ENCODE measurements around the gene GIMD1. TPM values are rescaled to one million over a fixed set of nuclear protein-coding genes. Genes with fewer than 3 reads are reported as not detected.
A peak's percentile ranks its signal among the peaks of the same experiment; 100 is the strongest.

Gene GIMD1
- total and polyA plus RNA-seq, 4 donors = 11.8 TPM; not detected in 3

DNA sequence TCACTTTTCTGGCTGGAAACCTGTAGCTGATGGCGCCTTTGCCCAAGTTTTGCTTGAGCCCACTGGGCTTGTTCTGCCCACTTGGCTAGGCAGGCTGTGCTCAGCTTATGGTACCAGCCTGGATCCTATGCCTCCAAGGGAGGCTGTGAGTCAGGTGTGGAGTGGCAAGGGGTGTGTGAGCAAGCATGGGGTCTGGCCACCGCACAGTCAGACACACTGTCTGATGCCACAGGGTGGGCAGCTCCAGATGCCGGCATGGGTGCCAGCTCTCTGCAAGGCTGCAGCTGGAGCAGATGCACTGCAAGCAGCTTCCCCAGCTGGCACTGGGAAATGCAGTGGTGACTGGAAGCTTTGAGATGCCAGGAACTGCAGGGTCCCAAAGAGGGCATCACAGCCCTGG, 16.3 kb upstream of the GIMD1 start:
- Histone ChIP-seq H3K27ac (ENCODE audit: low read depth in 1 of 2, low read length in 2 of 2) (no peak overlapping the region), H3K9me3 (ENCODE audit: control insufficient read depth, low read length) (no peaks in the 10 kb centered on the region), H3K4me3 (ENCODE audit: low read length in 2 of 2) (no peak overlapping the region), H3K27me3 (ENCODE audit: control insufficient read depth in 1 of 2, insufficient read depth in 2 of 2, low read length in 1 of 2) (no peaks in the 10 kb centered on the region), H3K4me1 (ENCODE audit: control insufficient read depth in 1 of 2, insufficient read depth in 2 of 2, low read length in 2 of 2) (no peaks in the 10 kb centered on the region), H3K36me3 (ENCODE audit: control insufficient read depth in 1 of 2, insufficient read depth in 2 of 2, low read length in 1 of 2) (no peaks in the 10 kb centered on the region)
- intact Hi-C loops (cut with DNase I) = no loop called here
- no peak for ATAC-seq (ENCODE audit: low FRiP score)
- WGBS, 2 donors = 96 to 100% methylated on average over 3 of the region's 3 CpGs
- DNase-seq = no peak

DNA sequence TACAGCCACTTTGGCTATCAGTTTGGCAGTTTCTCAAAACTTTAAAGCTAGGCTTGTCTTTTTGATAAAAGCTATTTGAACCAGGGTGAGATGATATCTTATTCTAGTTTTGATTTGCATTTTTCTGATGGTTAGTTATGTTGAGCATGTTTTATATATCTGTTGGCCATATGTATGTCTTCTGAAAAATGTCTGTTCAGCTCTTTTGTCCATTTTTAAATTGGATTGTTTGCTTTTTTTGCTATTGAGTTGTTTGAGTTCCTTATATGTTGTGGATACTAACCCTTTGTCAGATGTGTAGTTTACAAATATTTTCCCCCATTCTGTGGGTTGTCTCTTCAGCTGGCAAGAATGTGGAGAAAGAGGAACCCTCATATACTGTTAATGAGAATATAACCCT, 11.6 kb upstream of the GIMD1 start:
- H3K4me3 ChIP-seq (ENCODE audit: low read length in 2 of 2) = no peak overlapping the region
- DNase-seq = no peak
- ATAC-seq (ENCODE audit: low FRiP score) = no peak
- no peaks in the 10 kb centered on the region for H3K27me3 ChIP-seq (ENCODE audit: control insufficient read depth in 1 of 2, insufficient read depth in 2 of 2, low read length in 1 of 2)
- no peak overlapping the region for H3K27ac ChIP-seq (ENCODE audit: low read depth in 1 of 2, low read length in 2 of 2)
- H3K4me1 ChIP-seq (ENCODE audit: control insufficient read depth in 1 of 2, insufficient read depth in 2 of 2, low read length in 2 of 2) = no peaks in the 10 kb centered on the region
- H3K9me3 ChIP-seq (ENCODE audit: control insufficient read depth, low read length) = no peaks in the 10 kb centered on the region
- H3K36me3 ChIP-seq (ENCODE audit: control insufficient read depth in 1 of 2, insufficient read depth in 2 of 2, low read length in 1 of 2) = no peaks in the 10 kb centered on the region
- intact Hi-C loops (cut with DNase I) = no loop called here

DNA sequence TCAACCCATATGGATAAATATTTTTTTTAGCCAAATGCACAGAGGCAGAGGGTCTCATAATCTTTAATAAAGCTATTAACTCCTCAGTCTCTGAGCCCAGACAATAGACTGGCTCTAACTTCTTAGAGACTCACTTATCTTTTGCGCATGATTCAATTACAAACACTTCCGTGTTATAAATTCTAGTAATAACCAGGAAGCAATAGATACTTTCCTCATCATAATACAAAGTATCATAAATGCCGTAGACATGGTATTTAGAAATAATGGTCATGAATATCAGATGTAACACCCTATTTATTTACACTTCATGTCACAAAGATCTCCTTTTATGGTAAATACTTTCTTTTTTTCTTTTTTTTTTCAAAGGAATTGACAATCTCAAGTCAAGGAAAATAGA, 4.4 kb upstream of the GIMD1 start:
- Histone ChIP-seq H3K36me3 (ENCODE audit: control insufficient read depth in 1 of 2, insufficient read depth in 2 of 2, low read length in 1 of 2) (no peaks in the 10 kb centered on the region), H3K4me1 (ENCODE audit: control insufficient read depth in 1 of 2, insufficient read depth in 2 of 2, low read length in 2 of 2) (no peaks in the 10 kb centered on the region), H3K9me3 (ENCODE audit: control insufficient read depth, low read length) (no peaks in the 10 kb centered on the region), H3K4me3 (ENCODE audit: low read length in 2 of 2) (no peak overlapping the region), H3K27ac (ENCODE audit: low read depth in 1 of 2, low read length in 2 of 2) (no peak overlapping the region), H3K27me3 (ENCODE audit: control insufficient read depth in 1 of 2, insufficient read depth in 2 of 2, low read length in 1 of 2) (no peaks in the 10 kb centered on the region)
- 88 to 89% methylated on average over 3 of the region's 3 CpGs for WGBS, 2 donors
- intact Hi-C loops (cut with DNase I) = loop anchor here in 1 of 2 donors (10.0 kb wide), 1 partner anchor 522 kb away; no protein-coding TSS in a partner anchor
- no peak for DNase-seq
- ATAC-seq (ENCODE audit: low FRiP score) = no peak

DNA sequence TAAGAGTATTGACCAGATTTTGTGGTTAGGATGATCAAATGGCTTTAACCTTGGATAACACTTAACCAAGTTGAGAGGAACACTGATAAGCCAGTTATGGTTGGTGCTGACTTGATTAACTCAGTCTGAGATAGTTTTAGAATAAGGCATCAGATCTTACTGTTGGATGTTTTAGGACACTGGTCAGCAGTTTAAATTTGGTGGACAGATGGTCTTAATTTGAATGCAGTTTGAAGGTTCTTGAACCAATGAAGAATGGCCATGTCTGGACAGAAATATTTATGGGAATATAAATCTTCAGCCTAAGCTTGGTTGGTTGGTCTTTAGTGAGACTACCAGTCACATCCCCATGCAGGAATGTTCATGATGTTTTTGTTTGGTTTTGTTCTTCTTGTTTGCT, 2.6 kb upstream of the GIMD1 start:
- DNase-seq = no peak
- intact Hi-C loops (cut with DNase I) = loop anchor here in 1 of 2 donors (10.0 kb wide), 1 partner anchor 524 kb away; no protein-coding TSS in a partner anchor
- ATAC-seq (ENCODE audit: low FRiP score) = no peak
- Histone ChIP-seq H3K27ac (ENCODE audit: low read depth in 1 of 2, low read length in 2 of 2) (no peak overlapping the region), H3K4me3 (ENCODE audit: low read length in 2 of 2) (no peak overlapping the region), H3K27me3 (ENCODE audit: control insufficient read depth in 1 of 2, insufficient read depth in 2 of 2, low read length in 1 of 2) (no peaks in the 10 kb centered on the region), H3K4me1 (ENCODE audit: control insufficient read depth in 1 of 2, insufficient read depth in 2 of 2, low read length in 2 of 2) (peaks cover 0 to 6% of the 10 kb centered on the region in 2 donors), H3K36me3 (ENCODE audit: control insufficient read depth in 1 of 2, insufficient read depth in 2 of 2, low read length in 1 of 2) (no peaks in the 10 kb centered on the region), H3K9me3 (ENCODE audit: control insufficient read depth, low read length) (no peaks in the 10 kb centered on the region)

DNA sequence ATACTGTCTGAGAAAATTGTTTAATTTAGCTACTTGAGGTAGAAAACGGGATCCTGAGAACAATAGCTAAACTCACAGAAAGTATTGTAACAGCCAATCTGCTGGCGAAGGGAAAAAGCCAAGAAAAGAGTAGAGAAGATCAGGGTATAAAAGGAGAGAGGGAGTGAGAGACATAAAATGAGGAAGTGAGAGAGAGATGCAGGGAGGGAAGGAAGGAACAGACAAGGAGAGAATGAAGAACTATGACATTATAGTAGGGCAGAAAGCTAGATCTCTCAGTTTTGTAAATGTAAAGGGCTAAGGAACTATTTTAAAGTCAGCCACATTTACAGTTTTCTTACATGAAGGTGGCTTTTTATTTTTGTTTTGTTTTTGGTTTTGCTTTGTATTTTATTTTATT, 1.6 kb upstream of the GIMD1 start:
- H3K36me3 ChIP-seq (ENCODE audit: control insufficient read depth in 1 of 2, insufficient read depth in 2 of 2, low read length in 1 of 2) = no peaks in the 10 kb centered on the region
- no peak for ATAC-seq (ENCODE audit: low FRiP score)
- no peaks in the 10 kb centered on the region for H3K9me3 ChIP-seq (ENCODE audit: control insufficient read depth, low read length)
- intact Hi-C loops (cut with DNase I) = loop anchor here in 1 of 2 donors (10.0 kb wide), 1 partner anchor 525 kb away; no protein-coding TSS in a partner anchor
- H3K4me3 ChIP-seq (ENCODE audit: low read length in 2 of 2) = no peak overlapping the region
- WGBS, 2 donors = 58 to 62% methylated on average over 2 of the region's 2 CpGs
- peaks cover 0 to 10% of the 10 kb centered on the region in 2 donors for H3K4me1 ChIP-seq (ENCODE audit: control insufficient read depth in 1 of 2, insufficient read depth in 2 of 2, low read length in 2 of 2)
- DNase-seq = no peak
- no peaks in the 10 kb centered on the region for H3K27me3 ChIP-seq (ENCODE audit: control insufficient read depth in 1 of 2, insufficient read depth in 2 of 2, low read length in 1 of 2)
- no peak overlapping the region for H3K27ac ChIP-seq (ENCODE audit: low read depth in 1 of 2, low read length in 2 of 2)

DNA sequence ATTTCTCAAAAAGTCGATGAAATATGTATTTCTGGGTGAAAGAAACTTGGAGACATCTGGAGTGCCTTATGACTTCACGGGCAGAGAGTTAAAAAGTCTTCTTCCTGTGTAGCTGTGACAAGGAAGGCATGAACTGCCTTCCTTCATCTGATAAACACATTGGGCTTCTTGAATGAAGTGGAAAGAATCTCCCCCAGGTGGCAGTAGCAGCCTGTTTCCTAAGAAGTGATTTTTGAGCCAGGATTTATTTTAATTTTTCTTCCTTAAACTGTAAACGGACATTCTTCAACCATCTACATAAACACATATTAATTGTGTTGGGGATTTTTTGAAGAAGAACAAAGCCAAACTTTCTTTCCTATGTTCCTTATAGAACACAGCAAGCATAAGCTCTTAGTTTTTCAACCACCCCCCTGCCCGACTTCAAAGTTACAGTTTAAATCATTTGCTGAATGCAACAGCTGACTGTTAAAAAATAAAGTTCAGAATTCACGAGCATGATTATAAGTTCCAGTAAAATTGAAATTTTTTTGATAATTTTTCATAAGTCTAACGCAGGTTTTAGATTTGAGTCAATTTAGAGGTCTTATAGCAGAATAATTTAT, 980 bp upstream of the GIMD1 start:
- ATAC-seq (ENCODE audit: low FRiP score) (no peak), DNase-seq (no peak)
- Histone ChIP-seq H3K27me3 (ENCODE audit: control insufficient read depth in 1 of 2, insufficient read depth in 2 of 2, low read length in 1 of 2) (no peaks in the 10 kb centered on the region), H3K9me3 (ENCODE audit: control insufficient read depth, low read length) (no peaks in the 10 kb centered on the region), H3K4me1 (ENCODE audit: control insufficient read depth in 1 of 2, insufficient read depth in 2 of 2, low read length in 2 of 2) (peaks cover 0 to 10% of the 10 kb centered on the region in 2 donors), H3K36me3 (ENCODE audit: control insufficient read depth in 1 of 2, insufficient read depth in 2 of 2, low read length in 1 of 2) (no peaks in the 10 kb centered on the region), H3K4me3 (ENCODE audit: low read length in 2 of 2) (no peak overlapping the region), H3K27ac (ENCODE audit: low read depth in 1 of 2, low read length in 2 of 2) (no peak overlapping the region)
- intact Hi-C loops (cut with DNase I) = loop anchor here (2.0 to 10.0 kb wide), 8 partner anchors 52 to 528 kb away; partner anchors contain the start of genes AIMP1 (in 2 of the 2) and TBCK (in 2 of the 2)
- WGBS, 2 donors = 12 to 15% methylated on average over 6 of the region's 6 CpGs

DNA sequence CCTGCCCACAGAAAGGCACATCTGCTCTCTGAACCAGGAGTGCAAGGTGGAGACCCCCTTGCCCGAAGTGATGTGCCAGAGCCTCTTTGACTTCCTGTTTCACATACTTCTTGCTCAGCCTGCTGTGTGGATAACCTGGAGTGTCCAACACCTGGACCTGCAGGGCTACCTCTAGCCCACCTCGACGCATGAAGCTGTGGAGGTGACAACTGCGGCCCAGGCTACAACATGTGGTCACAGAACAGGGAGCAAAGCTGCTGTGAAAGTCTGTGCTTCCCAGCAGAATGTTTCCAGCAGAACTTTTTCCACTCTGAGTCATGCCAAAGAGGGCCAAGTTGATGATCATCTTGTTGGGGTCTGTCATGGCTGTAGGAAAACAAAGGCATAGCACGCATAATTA, 1.5 kb downstream of the GIMD1 start:
- Histone ChIP-seq H3K4me1 (ENCODE audit: control insufficient read depth in 1 of 2, insufficient read depth in 2 of 2, low read length in 2 of 2) (peaks cover 0 to 10% of the 10 kb centered on the region in 2 donors), H3K4me3 (ENCODE audit: low read length in 2 of 2) (no peak overlapping the region), H3K27ac (ENCODE audit: low read depth in 1 of 2, low read length in 2 of 2) (no peak overlapping the region), H3K36me3 (ENCODE audit: control insufficient read depth in 1 of 2, insufficient read depth in 2 of 2, low read length in 1 of 2) (no peaks in the 10 kb centered on the region), H3K9me3 (ENCODE audit: control insufficient read depth, low read length) (no peaks in the 10 kb centered on the region), H3K27me3 (ENCODE audit: control insufficient read depth in 1 of 2, insufficient read depth in 2 of 2, low read length in 1 of 2) (no peaks in the 10 kb centered on the region)
- intact Hi-C loops (cut with DNase I) = loop anchor here (2.0 to 5.0 kb wide), 7 partner anchors 50 to 530 kb away; partner anchors contain the start of genes AIMP1 (in 2 of the 2) and TBCK (in 2 of the 2)
- ATAC-seq (ENCODE audit: low FRiP score) (no peak), DNase-seq (peak in 1 of 2 donors; percentile 46)
- 94 to 97% methylated on average over 5 of the region's 5 CpGs for WGBS, 2 donors

DNA sequence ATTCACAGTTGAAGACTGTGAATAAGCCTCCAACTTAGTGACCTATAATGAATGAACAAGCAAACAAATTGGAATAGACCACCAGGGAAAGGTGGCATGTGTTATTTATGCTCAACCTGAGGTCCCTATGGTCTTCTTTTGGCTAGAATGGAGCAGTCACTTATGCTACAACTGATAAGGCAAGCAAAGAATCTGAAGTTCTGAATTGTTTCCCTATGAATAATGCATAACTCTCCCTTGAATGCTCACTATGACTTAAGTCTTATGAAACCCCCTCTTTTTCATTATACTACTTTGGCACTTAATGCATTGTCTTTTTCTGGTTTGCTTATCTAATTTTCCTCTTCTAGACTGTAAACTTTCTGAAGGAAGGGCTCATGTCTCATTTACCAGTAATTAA, 2.6 kb downstream of the GIMD1 start:
- no peak for ATAC-seq (ENCODE audit: low FRiP score)
- peak overlapping the region; percentile 82 to 92 for H3K27ac ChIP-seq (ENCODE audit: low read depth in 1 of 2, low read length in 2 of 2)

DNA sequence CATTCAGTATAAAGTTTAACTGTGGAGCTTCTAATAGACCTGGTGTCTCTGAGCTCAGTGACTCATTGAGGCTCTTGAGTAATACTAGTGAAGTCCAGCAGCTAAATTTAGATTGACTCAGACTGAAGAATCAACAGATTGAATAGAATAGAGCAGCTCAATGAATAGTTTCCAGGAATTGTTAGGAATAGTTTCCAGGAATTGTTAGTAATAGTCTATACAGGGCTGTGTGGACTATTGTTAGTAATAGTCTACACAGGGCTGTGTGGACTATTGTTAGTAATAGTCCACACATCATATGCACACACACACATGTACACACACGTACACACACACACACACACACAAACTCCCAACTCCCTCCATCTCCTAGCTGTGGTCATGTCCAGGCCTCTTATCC, 3.0 kb downstream of the GIMD1 start:
- Histone ChIP-seq H3K4me3 (ENCODE audit: low read length in 2 of 2) (no peak overlapping the region), H3K9me3 (ENCODE audit: control insufficient read depth, low read length) (no peaks in the 10 kb centered on the region), H3K27ac (ENCODE audit: low read depth in 1 of 2, low read length in 2 of 2) (peak overlapping the region; percentile 82 to 92), H3K4me1 (ENCODE audit: control insufficient read depth in 1 of 2, insufficient read depth in 2 of 2, low read length in 2 of 2) (peaks cover 0 to 10% of the 10 kb centered on the region in 2 donors), H3K27me3 (ENCODE audit: control insufficient read depth in 1 of 2, insufficient read depth in 2 of 2, low read length in 1 of 2) (no peaks in the 10 kb centered on the region), H3K36me3 (ENCODE audit: control insufficient read depth in 1 of 2, insufficient read depth in 2 of 2, low read length in 1 of 2) (no peaks in the 10 kb centered on the region)
- 20 to 26% methylated on average over 1 of the region's 1 CpG for WGBS, 2 donors
- ATAC-seq (ENCODE audit: low FRiP score) (peak; percentile 93), DNase-seq (no peak)
- intact Hi-C loops (cut with DNase I) = loop anchor here (2.0 to 5.0 kb wide), 7 partner anchors 48 to 532 kb away; partner anchors contain the start of genes AIMP1 (in 2 of the 2) and TBCK (in 2 of the 2)

More for the DNA sequence above, 2.6 kb downstream of the GIMD1 start:
- intact Hi-C loops (cut with DNase I) = loop anchor here (2.0 to 5.0 kb wide), 7 partner anchors 49 to 531 kb away; partner anchors contain the start of genes AIMP1 (in 2 of the 2) and TBCK (in 2 of the 2)
- peaks cover 0 to 10% of the 10 kb centered on the region in 2 donors for H3K4me1 ChIP-seq (ENCODE audit: control insufficient read depth in 1 of 2, insufficient read depth in 2 of 2, low read length in 2 of 2)
- H3K4me3 ChIP-seq (ENCODE audit: low read length in 2 of 2) = no peak overlapping the region
- H3K27me3 ChIP-seq (ENCODE audit: control insufficient read depth in 1 of 2, insufficient read depth in 2 of 2, low read length in 1 of 2) = no peaks in the 10 kb centered on the region
- H3K36me3 ChIP-seq (ENCODE audit: control insufficient read depth in 1 of 2, insufficient read depth in 2 of 2, low read length in 1 of 2) = no peaks in the 10 kb centered on the region
- H3K9me3 ChIP-seq (ENCODE audit: control insufficient read depth, low read length) = no peaks in the 10 kb centered on the region
- DNase-seq = no peak

Data from aorta (tissue), 5 donors.